GM10847 (cell line): Measurements from ENCODE around the gene ZNF503.

Experiments used
- POLR2A ChIP-seq: IDR thresholded peaks from 2 replicates; pipeline ENCODE4 v1.6.1; 2011; ENCODE audit not compliant: insufficient read length; ENCODE audit errors: extremely low read depth

ZNF503 gene

DNA sequence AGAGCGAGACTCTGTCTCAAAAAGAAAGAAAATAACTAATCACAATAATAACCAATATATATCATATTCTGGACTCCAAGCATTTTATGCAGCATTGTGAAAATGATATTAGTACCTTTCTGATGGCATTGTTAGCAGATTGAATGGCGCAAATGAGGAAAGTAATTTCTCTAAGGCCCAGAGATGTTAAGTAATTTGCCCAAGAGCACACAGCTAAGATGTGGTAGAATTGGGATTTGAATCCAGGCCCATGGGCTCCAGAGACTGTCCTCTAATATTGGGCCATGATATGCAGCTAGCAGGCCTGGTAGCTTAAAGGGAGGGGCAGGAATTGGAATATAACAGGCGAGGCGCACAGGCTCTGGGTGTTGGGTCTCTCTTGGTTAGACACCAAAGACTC, 44.1 kb downstream of the ZNF503 start:
- no peak for TF ChIP-seq POLR2A

DNA sequence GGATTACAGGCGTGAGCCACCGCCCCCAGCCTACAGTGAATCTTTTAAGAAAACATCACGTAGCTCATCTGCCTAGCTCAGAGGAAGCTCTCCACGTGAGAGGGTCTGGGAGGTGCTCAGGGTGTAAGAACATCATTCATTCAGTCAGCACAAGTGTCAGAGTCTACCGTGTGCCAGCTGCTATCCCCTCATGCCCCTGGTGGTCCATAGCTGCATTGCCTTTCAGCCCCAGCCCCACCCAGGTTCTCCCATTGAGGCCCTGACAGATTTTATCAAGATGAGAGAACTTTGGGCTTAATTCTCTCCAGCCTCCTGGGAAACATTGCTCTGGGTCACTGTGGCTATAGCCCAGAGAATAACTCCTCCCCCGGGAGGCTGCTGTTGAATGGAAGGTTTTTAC, 45.1 kb downstream of the ZNF503 start:
- no peak for TF ChIP-seq POLR2A

DNA sequence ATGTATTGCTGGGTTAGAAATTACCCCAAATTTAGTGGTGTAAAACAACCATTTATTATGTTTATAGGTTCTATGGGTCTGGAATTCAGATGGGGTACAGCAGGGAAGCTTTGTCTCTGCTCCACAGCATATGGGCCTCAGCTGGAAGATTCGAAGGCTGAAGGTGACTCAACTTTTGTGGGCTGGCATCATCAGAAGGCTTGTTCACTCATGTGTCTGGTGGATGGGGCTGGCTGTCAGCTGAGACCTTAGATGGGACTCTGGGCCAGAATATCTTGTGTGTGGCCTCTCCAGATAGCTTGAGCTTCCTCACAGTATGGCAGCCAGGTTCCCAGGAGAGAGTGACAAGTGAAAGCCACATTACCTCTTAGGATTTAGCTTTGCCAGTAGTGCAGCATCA, 45.9 kb downstream of the ZNF503 start:
- TF ChIP-seq POLR2A, result no peak

DNA sequence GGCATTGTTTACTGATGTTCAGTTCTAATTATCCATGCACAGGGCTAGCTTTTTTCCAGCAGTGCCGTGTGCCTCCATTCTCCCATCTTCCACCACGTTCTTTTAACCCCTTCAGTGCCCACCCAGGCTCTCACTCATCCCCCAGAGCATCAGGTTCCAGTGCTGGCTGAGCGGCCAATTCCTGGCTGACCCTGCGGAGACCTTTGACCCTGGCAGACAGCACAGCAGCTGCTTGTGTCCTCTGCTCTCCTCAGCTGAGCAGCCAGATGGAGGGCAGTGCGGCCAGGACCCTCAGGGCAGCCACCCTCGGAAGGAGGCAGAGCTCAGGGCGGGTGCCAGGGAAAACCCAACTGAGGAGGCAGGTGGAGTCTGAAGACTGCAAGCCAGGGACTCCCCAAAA, 48.4 kb downstream of the ZNF503 start:
- TF ChIP-seq POLR2A, result no peak

DNA sequence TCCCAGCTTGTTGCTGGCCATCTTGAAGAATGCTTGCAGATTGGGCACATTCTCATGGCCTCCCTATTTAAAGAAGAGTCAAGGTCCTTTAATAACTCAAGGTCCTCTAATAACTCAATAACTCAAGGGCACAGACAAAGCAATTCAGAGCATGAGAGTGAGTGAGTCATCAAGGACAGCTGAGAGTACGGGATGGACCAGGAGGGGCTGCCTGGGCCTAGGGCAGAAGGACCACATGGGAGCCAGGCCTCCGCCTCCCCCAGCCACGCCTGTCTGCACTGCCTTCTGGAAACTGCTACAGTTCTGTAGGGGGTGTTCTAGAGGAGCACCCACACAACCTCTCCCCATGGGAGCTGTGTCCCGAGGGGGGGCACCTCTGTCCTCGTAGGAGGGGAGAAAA, 48.9 kb downstream of the ZNF503 start:
- TF ChIP-seq POLR2A, result no peak

DNA sequence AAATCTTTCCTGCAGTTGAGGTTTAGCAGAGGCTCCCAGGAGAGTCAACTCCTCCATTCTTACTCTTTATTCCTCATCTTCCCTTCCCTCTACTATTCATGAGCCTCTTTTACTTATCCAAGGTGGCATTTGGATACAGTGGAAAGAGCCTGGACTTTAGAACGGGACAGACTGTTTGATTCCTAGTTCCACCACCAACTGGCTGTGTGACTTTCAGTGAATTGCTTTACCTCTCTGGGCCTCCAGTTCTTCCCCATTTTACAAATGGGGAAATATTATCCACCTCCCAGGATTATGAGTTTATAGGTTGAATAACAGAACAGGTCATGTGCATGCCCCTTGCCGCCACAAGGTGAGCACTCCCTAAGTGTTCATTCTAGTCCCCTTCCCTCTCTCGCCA, 49.9 kb downstream of the ZNF503 start:
- TF ChIP-seq POLR2A, result no peak

DNA sequence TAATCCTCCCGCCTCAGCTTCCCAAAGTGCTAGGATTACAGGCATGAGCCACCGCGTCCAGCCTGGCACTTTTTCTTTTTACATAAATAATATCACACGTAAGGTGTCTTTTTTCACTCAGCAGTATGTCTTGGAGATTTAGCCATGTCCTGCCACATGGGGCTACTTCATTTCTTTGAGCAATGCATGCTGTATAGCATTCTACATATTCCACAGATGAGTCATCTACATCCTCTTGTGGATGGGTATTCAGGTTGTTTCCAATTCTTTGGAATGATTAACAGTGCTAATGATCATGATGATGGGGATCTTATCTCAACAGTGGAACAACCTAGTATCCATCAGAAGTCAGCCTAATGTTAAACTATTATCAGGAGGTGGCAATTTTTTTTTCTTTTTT, 50.8 kb downstream of the ZNF503 start:
- no peak for TF ChIP-seq POLR2A
